IMR-90 (cell line): Measurements from ENCODE around the gene ADGRV1.

ENCODE experiments used
- CHD1 ChIP-seq: IDR thresholded peaks from 2 replicates; pipeline ENCODE4 v1.6.1; 2012; ENCODE audit warnings: low read depth, low read length, improper control_type of control experiment
- MAFK ChIP-seq: IDR thresholded peaks from 2 replicates; pipeline ENCODE4 v1.6.1; 2012; ENCODE audit warnings: low read depth, low read length, improper control_type of control experiment
- MXI1 ChIP-seq: IDR thresholded peaks from 2 replicates; pipeline ENCODE4 v1.6.1; 2012; ENCODE audit warnings: low read depth, mild to moderate bottlenecking, low read length, moderate library complexity, borderline replicate concordance
- NFE2L2 ChIP-seq: fragments of 150-350 bp; IDR thresholded peaks from 2 replicates; pipeline ENCODE4 v1.6.1; 2016; ENCODE audit warnings: low read depth, mild to moderate bottlenecking, low read length
- POLR2A ChIP-seq: IDR thresholded peaks from 2 replicates; pipeline ENCODE4 v1.6.1; 2012; ENCODE audit warnings: mild to moderate bottlenecking, low read depth, low read length
- RAD21 ChIP-seq: IDR thresholded peaks from 2 replicates; pipeline ENCODE4 v1.6.1; 2012; ENCODE audit warnings: low read length, improper control_type of control experiment
- SMC3 ChIP-seq: fragments of 150-350 bp; IDR thresholded peaks from 2 replicates; pipeline ENCODE4 v1.6.1; 2016; ENCODE audit warnings: low read depth, mild to moderate bottlenecking, antibody characterized with exemption, low read length, moderate library complexity
- TF ChIP-seq, protein P1 (sequence below): conservative IDR thresholded peaks from 2 replicates; pipeline ENCODE4 v1.5.1; 2012; ENCODE audit warnings: mild to moderate bottlenecking, low read depth, low read length, improper control_type of control experiment
- TF ChIP-seq, protein P2 (sequence below): fragments of 150-350 bp; IDR thresholded peaks from 2 replicates; pipeline ENCODE4 v1.6.1; 2017; ENCODE audit warnings: mild to moderate bottlenecking, antibody characterized with exemption, low read length, low read depth

DNA sequence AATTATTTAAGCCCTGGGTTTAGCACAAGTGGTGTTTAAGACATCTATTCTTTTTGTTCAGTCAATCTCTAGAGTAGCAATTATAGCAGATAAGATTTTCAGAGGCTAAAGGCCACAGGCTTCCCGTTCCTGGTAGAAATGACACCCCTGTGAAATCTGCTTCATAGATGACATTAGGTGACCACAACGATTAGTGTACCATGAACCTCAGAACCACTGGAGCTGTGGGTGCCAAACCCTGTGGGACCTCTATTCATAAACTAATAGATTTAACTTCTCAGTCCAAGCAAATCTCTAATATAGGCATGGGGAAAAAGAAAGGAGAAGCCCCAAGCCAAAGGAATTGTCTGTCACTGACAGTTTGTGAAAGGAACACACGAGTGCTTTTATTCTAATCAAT lies 617.1 kb downstream of the ADGRV1 start:
- TF ChIP-seq, protein P1, sequence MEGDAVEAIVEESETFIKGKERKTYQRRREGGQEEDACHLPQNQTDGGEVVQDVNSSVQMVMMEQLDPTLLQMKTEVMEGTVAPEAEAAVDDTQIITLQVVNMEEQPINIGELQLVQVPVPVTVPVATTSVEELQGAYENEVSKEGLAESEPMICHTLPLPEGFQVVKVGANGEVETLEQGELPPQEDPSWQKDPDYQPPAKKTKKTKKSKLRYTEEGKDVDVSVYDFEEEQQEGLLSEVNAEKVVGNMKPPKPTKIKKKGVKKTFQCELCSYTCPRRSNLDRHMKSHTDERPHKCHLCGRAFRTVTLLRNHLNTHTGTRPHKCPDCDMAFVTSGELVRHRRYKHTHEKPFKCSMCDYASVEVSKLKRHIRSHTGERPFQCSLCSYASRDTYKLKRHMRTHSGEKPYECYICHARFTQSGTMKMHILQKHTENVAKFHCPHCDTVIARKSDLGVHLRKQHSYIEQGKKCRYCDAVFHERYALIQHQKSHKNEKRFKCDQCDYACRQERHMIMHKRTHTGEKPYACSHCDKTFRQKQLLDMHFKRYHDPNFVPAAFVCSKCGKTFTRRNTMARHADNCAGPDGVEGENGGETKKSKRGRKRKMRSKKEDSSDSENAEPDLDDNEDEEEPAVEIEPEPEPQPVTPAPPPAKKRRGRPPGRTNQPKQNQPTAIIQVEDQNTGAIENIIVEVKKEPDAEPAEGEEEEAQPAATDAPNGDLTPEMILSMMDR: no peak
- TF ChIP-seq MXI1 (no peak), POLR2A (no peak), CHD1 (no peak), MAFK (no peak), RAD21 (no peak), NFE2L2 (no peak), SMC3 (no peak)
- TF ChIP-seq, protein P2, sequence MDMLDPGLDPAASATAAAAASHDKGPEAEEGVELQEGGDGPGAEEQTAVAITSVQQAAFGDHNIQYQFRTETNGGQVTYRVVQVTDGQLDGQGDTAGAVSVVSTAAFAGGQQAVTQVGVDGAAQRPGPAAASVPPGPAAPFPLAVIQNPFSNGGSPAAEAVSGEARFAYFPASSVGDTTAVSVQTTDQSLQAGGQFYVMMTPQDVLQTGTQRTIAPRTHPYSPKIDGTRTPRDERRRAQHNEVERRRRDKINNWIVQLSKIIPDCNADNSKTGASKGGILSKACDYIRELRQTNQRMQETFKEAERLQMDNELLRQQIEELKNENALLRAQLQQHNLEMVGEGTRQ: no peak
